HFFc6 (cell line): ENCODE data around the gene GABRB1. TPM values are rescaled to one million over a fixed set of nuclear protein-coding genes. Genes with fewer than 3 reads are reported as not detected.

Source experiments
- DNase-seq: peaks from one replicate; pipeline ENCODE4 v3.0.0-alpha.2; 2018
- H3K27ac Mint-ChIP-seq: 2 replicates; pipeline ENCODE4 v1.8.0; 2020; ENCODE audit warnings: mild to moderate bottlenecking, mixed read lengths
- H3K27me3 Mint-ChIP-seq: 2 replicates; pipeline ENCODE4 v1.8.0; 2021; ENCODE audit warnings: mild to moderate bottlenecking, moderate library complexity, mixed read lengths; ENCODE audit not compliant: insufficient read depth
- H3K36me3 Mint-ChIP-seq: 2 replicates; pipeline ENCODE4 v1.8.0; 2021; ENCODE audit warnings: low read depth, mixed read lengths
- H3K4me1 Mint-ChIP-seq: 2 replicates; pipeline ENCODE4 v1.8.0; 2020; ENCODE audit warnings: low read depth, mixed read lengths
- H3K4me3 Mint-ChIP-seq: 2 replicates; pipeline ENCODE4 v1.8.0; 2020; ENCODE audit warnings: mild to moderate bottlenecking, moderate library complexity, mixed read lengths
- H3K9me3 Mint-ChIP-seq: 2 replicates; pipeline ENCODE4 v1.8.0; 2020; ENCODE audit warnings: mild to moderate bottlenecking, mixed read lengths
- CTCF ChIP-seq: fragments of 200-600 bp; sonication (generic); IDR thresholded peaks from 2 replicates; pipeline ENCODE4 v1.5.0; 2021; ENCODE audit warnings: antibody characterized with exemption, mild to moderate bottlenecking
- total RNA-seq, 6 experiments: library from RNA; stranded (reverse); fragmentation: NEBNext Ultra II Directional; extraction: Animal tissue kit (Norgen Biotek cat#: 25700); gene quantifications; 2 replicates in 1 of 6; 3 replicates in 5 of 6; pipeline ENCODE4 v1.2.3, GENCODE V29; 2021

GABRB1 gene
- total RNA-seq, 6 experiments from 2014 or later: not detected

- peaks cover 7% of the 10 kb centered on the region for H3K27me3 Mint-ChIP-seq
- TF ChIP-seq CTCF: no peak
- no peak for DNase-seq
- H3K4me1 Mint-ChIP-seq: no peaks in the 10 kb centered on the region
- no peaks in the 10 kb centered on the region for H3K36me3 Mint-ChIP-seq
- peak overlapping the region; percentile 0; the same call in 1 of the 2 replicates for H3K4me3 Mint-ChIP-seq
- no peaks in the 10 kb centered on the region for H3K9me3 Mint-ChIP-seq
- no peak overlapping the region for H3K27ac Mint-ChIP-seq
These were observed 511 bp downstream of the GABRB1 start for GRCh38 chr4:47031751-47032404.

GRCh38 chr4:47032405-47033106 lies 1.2 kb downstream of the GABRB1 start:
- DNase-seq: no peak
- no peaks in the 10 kb centered on the region for H3K9me3 Mint-ChIP-seq
- TF ChIP-seq CTCF: peak; percentile 53
- no peak overlapping the region for H3K27ac Mint-ChIP-seq
- peaks cover 7% of the 10 kb centered on the region for H3K27me3 Mint-ChIP-seq
- no peaks in the 10 kb centered on the region for H3K4me1 Mint-ChIP-seq
- H3K4me3 Mint-ChIP-seq: no peak overlapping the region; the same call in 1 of the 2 replicates
- H3K36me3 Mint-ChIP-seq: no peaks in the 10 kb centered on the region

- H3K36me3 Mint-ChIP-seq: no peaks in the 10 kb centered on the region
- no peak for DNase-seq
- no peaks in the 10 kb centered on the region for H3K4me1 Mint-ChIP-seq
These were observed 6.9 kb downstream of the GABRB1 start for GRCh38 chr4:47038263-47038662.

GRCh38 chr4:47040828-47041227 lies 9.5 kb downstream of the GABRB1 start:
- Mint-ChIP-seq H3K4me3 (no peak overlapping the region), H3K27ac (no peak overlapping the region), H3K4me1 (no peaks in the 10 kb centered on the region), H3K27me3 (no peaks in the 10 kb centered on the region), H3K9me3 (no peaks in the 10 kb centered on the region), H3K36me3 (no peaks in the 10 kb centered on the region)
- no peak for TF ChIP-seq CTCF
- DNase-seq: no peak

More at GRCh38 chr4:47038263-47038662, 6.9 kb downstream of the GABRB1 start:
- Mint-ChIP-seq H3K27ac (no peak overlapping the region), H3K4me3 (no peak overlapping the region), H3K9me3 (no peaks in the 10 kb centered on the region), H3K27me3 (no peaks in the 10 kb centered on the region)
- TF ChIP-seq CTCF: no peak

- no peak overlapping the region for H3K4me3 Mint-ChIP-seq
- H3K36me3 Mint-ChIP-seq: no peaks in the 10 kb centered on the region
- H3K27ac Mint-ChIP-seq: no peak overlapping the region
- no peaks in the 10 kb centered on the region for H3K4me1 Mint-ChIP-seq
- H3K9me3 Mint-ChIP-seq: no peaks in the 10 kb centered on the region
- no peak for TF ChIP-seq CTCF
- H3K27me3 Mint-ChIP-seq: no peaks in the 10 kb centered on the region
- no peak for DNase-seq
These were observed 12.5 kb downstream of the GABRB1 start for GRCh38 chr4:47043821-47044220.
